GM21367 (cell line): ENCODE data around the gene CNRIP1.
"Not testable (repeated sequence)": the region's sequence is repeated elsewhere in the genome, so short reads cannot be mapped to it uniquely, and the experiment has no call there.

Source experiments
- ATAC-seq: cut with Tn5 transposase; IDR thresholded peaks from one replicate; pipeline ENCODE4 v1.9.1; 2021; ENCODE audit not compliant: unreplicated experiment

Gene CNRIP1

GRCh38 chr2:68319398-68320117 lies at the start of gene CNRIP1:
Gene CNRIP1, minus strand, starts transcription at chr2:68319949. Its CDS starts 549 bp downstream, at chr2:68319400.
- no peak for ATAC-seq

GRCh38 chr2:68369337-68369734 lies 49.6 kb upstream of the CNRIP1 start:
- ATAC-seq, result no peak

- ATAC-seq, result no peak
These were observed 49.0 kb upstream of the CNRIP1 start for GRCh38 chr2:68368654-68369336.

- no peak for ATAC-seq
These were observed 48.4 kb upstream of the CNRIP1 start for GRCh38 chr2:68367953-68368653.

GRCh38 chr2:68366083-68366560 lies 46.4 kb upstream of the CNRIP1 start:
- ATAC-seq, result peak; percentile 34

- ATAC-seq, result peak; percentile 47
These were observed 45.3 kb upstream of the CNRIP1 start, which contains the start of gene PLEK for GRCh38 chr2:68365087-68365486. Gene PLEK, plus strand, starts transcription at chr2:68365282. Its CDS starts 70 bp downstream, at chr2:68365352.

- ATAC-seq, result no peak
These were observed 44.0 kb upstream of the CNRIP1 start for GRCh38 chr2:68363721-68364120.

GRCh38 chr2:68362749-68363148 lies 43.0 kb upstream of the CNRIP1 start:
- no peak for ATAC-seq

GRCh38 chr2:68362069-68362468 lies 42.3 kb upstream of the CNRIP1 start:
- ATAC-seq, result peak; percentile 38

- ATAC-seq, result no peak
These were observed 40.1 kb upstream of the CNRIP1 start for GRCh38 chr2:68359889-68360288.

- peak; percentile 63 for ATAC-seq
These were observed 38.0 kb upstream of the CNRIP1 start for GRCh38 chr2:68357605-68358337.

- ATAC-seq, result no peak
These were observed 37.0 kb upstream of the CNRIP1 start for GRCh38 chr2:68356599-68357239.

- no peak for ATAC-seq
These were observed 33.1 kb upstream of the CNRIP1 start for GRCh38 chr2:68352651-68353391.

GRCh38 chr2:68351997-68352396 lies 32.2 kb upstream of the CNRIP1 start:
- no peak for ATAC-seq

GRCh38 chr2:68349091-68349490 lies 29.3 kb upstream of the CNRIP1 start:
- ATAC-seq, result not testable (repeated sequence)

GRCh38 chr2:68345129-68345875 lies 25.6 kb upstream of the CNRIP1 start:
- ATAC-seq, result no peak

GRCh38 chr2:68344031-68344430 lies 24.3 kb upstream of the CNRIP1 start:
- ATAC-seq, result no peak

GRCh38 chr2:68342470-68342869 lies 22.7 kb upstream of the CNRIP1 start:
- no peak for ATAC-seq

- no peak for ATAC-seq
These were observed 21.8 kb upstream of the CNRIP1 start for GRCh38 chr2:68341583-68341982.
